ENCODE results near the gene TMEM14A. TPM values are rescaled to one million over a fixed set of nuclear protein-coding genes. Genes with fewer than 3 reads are reported as not detected.

Gene TMEM14A
- total RNA-seq, 6 experiments from 2014 or later, result 20.7 to 41.2 (median 33.3) TPM

DNA sequence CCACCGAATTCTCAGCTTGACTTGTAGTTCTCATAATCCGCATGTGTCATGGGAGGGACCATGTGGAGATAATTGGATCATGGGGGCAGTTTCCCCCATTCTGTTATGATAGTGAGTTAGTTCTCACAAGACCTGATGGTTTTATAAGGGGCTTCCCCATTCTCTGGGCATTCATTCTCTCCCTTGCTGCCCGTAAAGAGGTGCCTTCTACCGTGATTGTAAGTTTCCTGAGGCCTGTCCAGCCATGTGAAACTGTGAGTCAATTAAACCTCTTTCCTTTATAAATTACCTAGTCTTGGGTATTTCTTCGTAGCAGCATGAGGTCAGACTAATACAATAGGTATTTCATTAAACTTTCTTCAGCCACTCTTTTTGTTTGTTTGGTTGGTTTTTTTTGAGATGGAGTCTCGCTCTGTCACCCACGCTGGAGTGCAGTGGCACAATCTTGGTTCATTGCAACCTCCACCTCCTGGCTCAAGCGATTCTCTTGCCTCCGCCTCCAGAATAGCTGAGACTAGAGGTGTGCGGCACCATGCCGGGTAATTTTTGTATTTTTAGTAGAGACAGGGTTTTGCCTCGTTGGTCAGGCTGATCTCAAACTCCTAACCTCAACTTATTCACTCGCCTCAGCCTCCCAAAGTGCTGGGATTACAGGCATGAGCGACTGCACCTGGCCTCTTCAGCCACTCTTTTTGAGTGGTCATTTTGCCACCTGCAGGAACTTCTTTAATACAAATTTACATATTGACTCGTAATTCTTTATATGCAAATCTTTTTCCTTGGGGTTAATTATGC is 56.0 kb downstream of the TMEM14A start:
- Histone ChIP-seq H3K9me3 (no peaks in the 10 kb centered on the region), H3K4me1 (peaks cover 0 to 68% (median 23%) of the 10 kb centered on the region in 4 donors), H3K27ac (peak overlapping the region in 1 of 3 donors; percentile 81), H3K4me3 (no peak overlapping the region), H3K36me3 (no peaks in the 10 kb centered on the region), H3K27me3 (no peaks in the 10 kb centered on the region)
- DNase-seq (no peak), ATAC-seq (no peak)
- TF ChIP-seq, protein P1, sequence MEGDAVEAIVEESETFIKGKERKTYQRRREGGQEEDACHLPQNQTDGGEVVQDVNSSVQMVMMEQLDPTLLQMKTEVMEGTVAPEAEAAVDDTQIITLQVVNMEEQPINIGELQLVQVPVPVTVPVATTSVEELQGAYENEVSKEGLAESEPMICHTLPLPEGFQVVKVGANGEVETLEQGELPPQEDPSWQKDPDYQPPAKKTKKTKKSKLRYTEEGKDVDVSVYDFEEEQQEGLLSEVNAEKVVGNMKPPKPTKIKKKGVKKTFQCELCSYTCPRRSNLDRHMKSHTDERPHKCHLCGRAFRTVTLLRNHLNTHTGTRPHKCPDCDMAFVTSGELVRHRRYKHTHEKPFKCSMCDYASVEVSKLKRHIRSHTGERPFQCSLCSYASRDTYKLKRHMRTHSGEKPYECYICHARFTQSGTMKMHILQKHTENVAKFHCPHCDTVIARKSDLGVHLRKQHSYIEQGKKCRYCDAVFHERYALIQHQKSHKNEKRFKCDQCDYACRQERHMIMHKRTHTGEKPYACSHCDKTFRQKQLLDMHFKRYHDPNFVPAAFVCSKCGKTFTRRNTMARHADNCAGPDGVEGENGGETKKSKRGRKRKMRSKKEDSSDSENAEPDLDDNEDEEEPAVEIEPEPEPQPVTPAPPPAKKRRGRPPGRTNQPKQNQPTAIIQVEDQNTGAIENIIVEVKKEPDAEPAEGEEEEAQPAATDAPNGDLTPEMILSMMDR (IDR thresholded peaks at IDR 0.05), result no peak
- no peak for TF ChIP-seq POLR2A (IDR thresholded peaks at IDR 0.05)
- 84% methylated on average over 14 of the region's 15 CpGs for WGBS (ENCODE audit: insufficient coverage, low coverage, low lambda C conversion rate, missing lambda C conversion rate)
- intact Hi-C loops (cut with DNase I), result no loop called here

DNA sequence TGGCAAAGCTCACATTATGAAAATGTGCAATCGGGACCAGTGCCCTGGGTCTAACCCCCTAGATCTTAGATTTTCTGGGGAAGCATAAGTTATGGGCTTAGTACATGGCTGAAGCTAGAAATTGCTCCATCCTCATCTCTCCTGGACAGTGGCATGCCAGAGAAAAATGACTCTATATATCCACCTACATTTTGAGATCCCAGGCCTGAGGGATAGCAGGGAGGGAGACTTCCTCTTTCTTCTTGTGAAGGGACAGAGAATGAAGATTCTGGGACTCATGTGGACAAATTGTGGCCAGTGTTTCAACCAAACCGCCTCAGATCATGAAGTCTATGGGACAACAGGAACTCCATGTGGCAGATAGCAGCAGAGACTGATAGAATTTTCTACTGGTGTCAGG is 57.0 kb downstream of the TMEM14A start:
- intact Hi-C loops (cut with DNase I), result no loop called here
- peak overlapping the region in 2 of 3 donors; percentile 27 to 81 for H3K27ac ChIP-seq
- H3K27me3 ChIP-seq, result no peaks in the 10 kb centered on the region
- H3K4me3 ChIP-seq, result no peak overlapping the region
- ATAC-seq (no peak), DNase-seq (no peak)
- TF ChIP-seq, protein P1 (IDR thresholded peaks at IDR 0.05), result no peak
- no peak for TF ChIP-seq POLR2A (IDR thresholded peaks at IDR 0.05)
- H3K9me3 ChIP-seq, result no peaks in the 10 kb centered on the region
- H3K4me1 ChIP-seq, result peaks cover 0 to 67% (median 22%) of the 10 kb centered on the region in 4 donors
- WGBS (ENCODE audit: insufficient coverage, low coverage, low lambda C conversion rate, missing lambda C conversion rate), result 100% methylated on average over 2 of the region's 2 CpGs
- H3K36me3 ChIP-seq, result no peaks in the 10 kb centered on the region

DNA sequence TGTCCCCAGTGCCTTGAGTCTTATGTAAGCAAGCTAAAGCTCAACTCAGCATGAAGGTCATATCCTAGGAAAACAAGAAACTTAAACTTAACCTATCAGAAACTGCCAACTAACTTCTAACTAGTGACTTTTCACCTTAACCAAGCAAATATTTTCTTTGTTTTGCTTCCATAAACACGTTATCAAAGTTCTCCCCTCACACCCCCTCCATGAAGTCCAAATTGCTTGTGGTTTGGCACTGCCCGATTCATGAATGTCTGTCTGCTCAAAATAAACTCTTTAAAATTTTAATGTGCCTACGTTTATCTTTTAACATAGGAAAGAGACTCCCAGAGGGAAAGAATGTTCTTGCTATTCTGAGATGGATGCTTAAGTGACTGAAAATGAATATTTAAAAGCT is 57.5 kb downstream of the TMEM14A start:
- Histone ChIP-seq H3K4me1 (peaks cover 0 to 67% (median 20%) of the 10 kb centered on the region in 4 donors), H3K27ac (peak overlapping the region in 2 of 3 donors; percentile 27 to 81), H3K4me3 (no peak overlapping the region), H3K27me3 (no peaks in the 10 kb centered on the region), H3K9me3 (no peaks in the 10 kb centered on the region), H3K36me3 (no peaks in the 10 kb centered on the region)
- DNase-seq (peak in 1 of 3 donors; percentile 57), ATAC-seq (peak in 2 of 4 donors; percentile 1 to 30)
- intact Hi-C loops (cut with DNase I), result no loop called here
- WGBS (ENCODE audit: insufficient coverage, low coverage, low lambda C conversion rate, missing lambda C conversion rate), result 25% methylated on average over 3 of the region's 3 CpGs
- TF ChIP-seq, protein P1 (IDR thresholded peaks at IDR 0.05), result no peak
- no peak for TF ChIP-seq POLR2A (IDR thresholded peaks at IDR 0.05)

DNA sequence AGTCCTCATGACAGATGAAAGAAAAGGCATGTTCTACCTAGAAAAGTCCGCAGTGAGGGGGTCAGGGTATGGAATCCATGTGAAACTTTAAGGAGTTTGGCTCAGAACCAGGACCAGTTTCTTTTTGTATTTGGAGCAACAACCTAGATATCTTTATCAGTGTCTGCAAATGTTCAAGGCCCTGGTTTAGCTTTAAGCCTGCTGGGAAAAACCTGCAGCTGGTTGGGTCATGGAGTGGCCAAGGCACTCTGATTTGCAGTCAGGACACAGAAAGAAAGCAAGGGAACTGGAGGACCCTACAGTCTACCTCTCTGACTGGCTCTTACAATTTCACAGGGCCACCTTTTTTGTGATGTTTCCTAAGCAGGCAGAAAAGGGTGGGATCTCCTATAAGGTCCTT is 58.7 kb downstream of the TMEM14A start:
- no peaks in the 10 kb centered on the region for H3K9me3 ChIP-seq
- no peak for DNase-seq
- WGBS (ENCODE audit: insufficient coverage, low coverage, low lambda C conversion rate, missing lambda C conversion rate), result 70% methylated on average over 1 of the region's 1 CpG
- H3K36me3 ChIP-seq, result no peaks in the 10 kb centered on the region
- intact Hi-C loops (cut with DNase I), result no loop called here
- TF ChIP-seq, protein P1 (IDR thresholded peaks at IDR 0.05), result no peak
- TF ChIP-seq POLR2A (IDR thresholded peaks at IDR 0.05), result no peak
- H3K4me3 ChIP-seq, result no peak overlapping the region
- no peak for ATAC-seq
- H3K4me1 ChIP-seq, result peaks cover 0 to 73% (median 17%) of the 10 kb centered on the region in 4 donors
- no peaks in the 10 kb centered on the region for H3K27me3 ChIP-seq
- H3K27ac ChIP-seq, result peak overlapping the region in 1 of 3 donors; percentile 81

All from right lobe of liver (tissue), 6 donors.